Gastroesophageal sphincter (tissue), 4 donors: Measurements from ENCODE around the gene DCBLD2. TPM values are rescaled to one million over a fixed set of nuclear protein-coding genes. Genes with fewer than 3 reads are reported as not detected.

Experiments
- ATAC-seq: fragments of 150-250 bp; one replicate; pipeline ENCODE4 v1.9.1; 2016; ENCODE audit warnings: mild to moderate bottlenecking, moderate library complexity
- H3K27ac ChIP-seq, 4 donors: fragments of 200-600 bp; sonication (generic) in 3 of 4; 1 replicate in 3 of 4; 2 replicates in 1 of 4; pipeline ENCODE4 v1.5.1; 2016 to 2019
- H3K27me3 ChIP-seq: fragments of 200-600 bp; sonication (generic); one replicate; pipeline ENCODE4 v1.5.1; 2019
- H3K36me3 ChIP-seq, 2 donors: fragments of 200-600 bp; sonication (generic); one replicate each; pipeline ENCODE4 v1.5.1; 2019; ENCODE audit warnings: control low read depth in 1 of 2
- H3K4me1 ChIP-seq, 3 donors: fragments of 200-600 bp; sonication (generic); 1 replicate in 2 of 3; 2 replicates in 1 of 3; pipeline ENCODE4 v1.5.1; 2016 to 2019; ENCODE audit warnings: control low read depth in 2 of 3
- H3K4me3 ChIP-seq, 2 donors: fragments of 200-600 bp; sonication (generic); one replicate each; pipeline ENCODE4 v1.5.1; 2019; ENCODE audit warnings: mild to moderate bottlenecking in 1 of 2, moderate library complexity in 1 of 2
- H3K9me3 ChIP-seq, 3 donors: fragments of 200-600 bp; sonication (generic); one replicate each; pipeline ENCODE4 v1.5.1; 2017 to 2019; ENCODE audit warnings: control low read depth in 2 of 3
- CTCF ChIP-seq, 4 experiments: fragments of 200-600 bp in 2 of 4; fragments of 450-650 bp in 2 of 4; sonication (generic) in 1 of 4; IDR thresholded peaks; one replicate each; pipeline ENCODE4 v1.5.1; 2017 to 2019; ENCODE audit warnings: antibody characterized with exemption in 4 of 4, mild to moderate bottlenecking in 2 of 4, moderate library complexity in 2 of 4
- EP300 ChIP-seq: sonication (generic); formaldehyde crosslinking; IDR thresholded peaks from one replicate; pipeline ENCODE4 v1.6.1; 2017; ENCODE audit warnings: antibody characterized with exemption, mild to moderate bottlenecking
- POLR2A ChIP-seq, 2 donors: fragments of 450-650 bp; IDR thresholded peaks; one replicate each; pipeline ENCODE4 v1.6.1; 2017; ENCODE audit warnings: antibody characterized with exemption in 2 of 2, mild to moderate bottlenecking in 2 of 2, moderate library complexity in 1 of 2
- POLR2AphosphoS5 ChIP-seq: sonication (generic); formaldehyde crosslinking; IDR thresholded peaks from one replicate; pipeline ENCODE4 v1.6.1; 2017; ENCODE audit warnings: antibody characterized with exemption
- WGBS, 2 donors: methylation state at CpG; one replicate each; pipeline ENCODE4 v1.1.5; 2018; ENCODE audit warnings: low coverage in 1 of 2; 5-methylcytosine and 5-hydroxymethylcytosine counted together
- total RNA-seq, 4 donors: library from RNA; depleted of rRNA; stranded (reverse); fragments of >200 nt; gene quantifications; one replicate each; pipeline ENCODE4 v1.1.0, GENCODE V29; 2016

The DCBLD2 gene, protein sequence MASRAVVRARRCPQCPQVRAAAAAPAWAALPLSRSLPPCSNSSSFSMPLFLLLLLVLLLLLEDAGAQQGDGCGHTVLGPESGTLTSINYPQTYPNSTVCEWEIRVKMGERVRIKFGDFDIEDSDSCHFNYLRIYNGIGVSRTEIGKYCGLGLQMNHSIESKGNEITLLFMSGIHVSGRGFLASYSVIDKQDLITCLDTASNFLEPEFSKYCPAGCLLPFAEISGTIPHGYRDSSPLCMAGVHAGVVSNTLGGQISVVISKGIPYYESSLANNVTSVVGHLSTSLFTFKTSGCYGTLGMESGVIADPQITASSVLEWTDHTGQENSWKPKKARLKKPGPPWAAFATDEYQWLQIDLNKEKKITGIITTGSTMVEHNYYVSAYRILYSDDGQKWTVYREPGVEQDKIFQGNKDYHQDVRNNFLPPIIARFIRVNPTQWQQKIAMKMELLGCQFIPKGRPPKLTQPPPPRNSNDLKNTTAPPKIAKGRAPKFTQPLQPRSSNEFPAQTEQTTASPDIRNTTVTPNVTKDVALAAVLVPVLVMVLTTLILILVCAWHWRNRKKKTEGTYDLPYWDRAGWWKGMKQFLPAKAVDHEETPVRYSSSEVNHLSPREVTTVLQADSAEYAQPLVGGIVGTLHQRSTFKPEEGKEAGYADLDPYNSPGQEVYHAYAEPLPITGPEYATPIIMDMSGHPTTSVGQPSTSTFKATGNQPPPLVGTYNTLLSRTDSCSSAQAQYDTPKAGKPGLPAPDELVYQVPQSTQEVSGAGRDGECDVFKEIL
- 10 to 100 TPM; 45.3 to 58.8 (median 52.4) TPM for total RNA-seq

GRCh38 chr3:98901392-98902350 lies at the start of gene DCBLD2:
Gene DCBLD2, minus strand, starts transcription at chr3:98901695. Its CDS starts 369 bp downstream, at chr3:98901326.
- ATAC-seq: peak; percentile 99
- H3K36me3 ChIP-seq: no peaks in the 10 kb centered on the region
- H3K27ac ChIP-seq: peak within 1 kb of the TSS; percentile 79 to 97 (median 92)
- no peak for TF ChIP-seq EP300
- TF ChIP-seq POLR2AphosphoS5: peak; percentile 82
- TF ChIP-seq CTCF (IDR thresholded peaks at IDR 0.05): no peak
- TF ChIP-seq POLR2A (IDR thresholded peaks at IDR 0.05): peak; percentile 95
- 0% methylated on average over 6 to 7 of the region's 86 CpGs for WGBS, 2 donors
- H3K27me3 ChIP-seq: no peaks in the 10 kb centered on the region
- peaks cover 0 to 35% (median 9%) of the 10 kb centered on the region in 3 donors for H3K4me1 ChIP-seq
- H3K4me3 ChIP-seq: peak within 1 kb of the TSS; percentile 70 to 96
- no peaks in the 10 kb centered on the region for H3K9me3 ChIP-seq

DNA sequence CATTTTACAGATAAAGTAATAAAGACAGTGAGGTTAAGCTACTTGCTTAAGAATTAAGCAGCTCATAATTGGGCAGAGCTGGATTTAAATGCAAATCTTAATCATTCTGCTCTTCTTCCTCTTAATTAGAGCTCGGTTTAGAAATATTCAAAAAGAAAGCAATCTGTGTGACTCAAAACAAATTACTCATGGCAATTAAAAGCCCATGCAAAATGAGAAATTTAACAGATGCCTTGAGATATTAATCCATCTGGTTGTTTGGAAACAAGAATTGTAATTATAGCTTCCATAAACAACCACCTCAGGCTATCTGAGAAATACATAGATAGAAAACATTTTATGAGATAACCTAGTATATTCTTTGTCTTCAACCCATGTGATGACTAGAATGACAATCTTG lies 44.2 kb upstream of the DCBLD2 start:
- WGBS, 2 donors: 52 to 71% methylated on average over 1 of the region's 1 CpG
- no peaks in the 10 kb centered on the region for H3K36me3 ChIP-seq
- no peak for ATAC-seq
- H3K27ac ChIP-seq: no peak overlapping the region
- H3K9me3 ChIP-seq: no peaks in the 10 kb centered on the region
- H3K4me3 ChIP-seq: no peak overlapping the region
- H3K27me3 ChIP-seq: no peaks in the 10 kb centered on the region
- TF ChIP-seq EP300: no peak
- TF ChIP-seq POLR2AphosphoS5: no peak
- no peak for TF ChIP-seq POLR2A (IDR thresholded peaks at IDR 0.05)
- no peak for TF ChIP-seq CTCF (IDR thresholded peaks at IDR 0.05)
- H3K4me1 ChIP-seq: no peaks in the 10 kb centered on the region

DNA sequence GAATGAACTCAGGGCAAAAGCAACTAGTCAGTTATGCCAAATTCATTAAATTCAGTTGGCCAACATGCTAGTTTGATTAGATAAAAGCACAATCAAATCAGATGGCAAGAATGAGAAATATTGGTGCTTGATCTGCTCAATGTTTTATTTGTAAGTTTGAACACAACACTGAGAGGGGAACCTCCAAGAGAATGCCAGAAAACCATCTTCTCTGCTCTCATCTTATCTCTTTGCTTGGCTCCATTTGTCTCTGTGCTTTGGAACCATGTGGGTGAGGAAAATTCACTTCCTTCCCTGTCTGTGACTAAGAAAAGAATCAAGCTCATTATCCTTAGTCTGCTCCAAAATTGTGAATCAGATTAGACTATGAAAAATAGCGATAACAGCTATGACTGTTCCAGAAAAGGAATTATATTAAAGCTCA lies 43.6 kb upstream of the DCBLD2 start:
- TF ChIP-seq CTCF (IDR thresholded peaks at IDR 0.05) (no peak), POLR2A (IDR thresholded peaks at IDR 0.05) (no peak), EP300 (no peak), POLR2AphosphoS5 (no peak)
- WGBS, 2 donors: 25 to 92% methylated on average over 1 of the region's 1 CpG
- H3K4me1 ChIP-seq: no peaks in the 10 kb centered on the region
- H3K36me3 ChIP-seq: no peaks in the 10 kb centered on the region
- no peak for ATAC-seq
- H3K27me3 ChIP-seq: no peaks in the 10 kb centered on the region
- no peak overlapping the region for H3K27ac ChIP-seq
- H3K9me3 ChIP-seq: no peaks in the 10 kb centered on the region
- no peak overlapping the region for H3K4me3 ChIP-seq

GRCh38 chr3:98930413-98930812 lies 28.9 kb upstream of the DCBLD2 start:
- Histone ChIP-seq H3K27ac (no peak overlapping the region), H3K4me1 (no peaks in the 10 kb centered on the region), H3K27me3 (no peaks in the 10 kb centered on the region), H3K9me3 (peaks cover 0 to 32% (median 0%) of the 10 kb centered on the region in 3 donors), H3K36me3 (no peaks in the 10 kb centered on the region), H3K4me3 (no peak overlapping the region)
- ATAC-seq: no peak
- TF ChIP-seq POLR2AphosphoS5 (no peak), CTCF (IDR thresholded peaks at IDR 0.05) (no peak), EP300 (no peak), POLR2A (IDR thresholded peaks at IDR 0.05) (no peak)
